HL-60 (cell line): ENCODE measurements around the gene BMP7.

ENCODE experiments used
- DNase-seq, 2 experiments: peaks; one replicate each; pipeline ENCODE4 v3.0.0-alpha.2; 2010 to 2020; ENCODE audit warnings: low read depth in 1 of 2, low spot score in 1 of 2
- H3K27ac ChIP-seq: fragments of 250-450 bp; sonication (Bioruptor Pico); replicated peaks from 2 replicates; pipeline ENCODE4 v1.5.1; 2020; ENCODE audit warnings: mild to moderate bottlenecking, moderate library complexity
- H3K27me3 ChIP-seq: fragments of 250-450 bp; sonication (Bioruptor Pico); 2 replicates; pipeline ENCODE4 v1.5.1; 2021; ENCODE audit warnings: mild to moderate bottlenecking, moderate library complexity; ENCODE audit not compliant: insufficient read depth, poor library complexity, severe bottlenecking
- H3K4me3 ChIP-seq: replicated peaks from 2 replicates; pipeline ENCODE4 v1.5.1; 2011; ENCODE audit warnings: mild to moderate bottlenecking, control low read depth, low read length; ENCODE audit not compliant: insufficient read depth
- GABPA ChIP-seq: IDR thresholded peaks from 2 replicates; pipeline ENCODE4 v1.6.1; 2012; ENCODE audit warnings: low read depth
- POLR2AphosphoS5 ChIP-seq: IDR thresholded peaks from 2 replicates; pipeline ENCODE4 v1.6.1; 2012; ENCODE audit warnings: low read depth
- SPI1 ChIP-seq: IDR thresholded peaks from 2 replicates; pipeline ENCODE4 v1.6.1; 2012; ENCODE audit warnings: low read depth, mild to moderate bottlenecking, borderline replicate concordance
- TF ChIP-seq, protein P1 (sequence below): IDR thresholded peaks from 2 replicates; pipeline ENCODE4 v1.6.1; 2012; ENCODE audit warnings: low read depth; ENCODE audit not compliant: insufficient replicate concordance
- TF ChIP-seq, protein P2 (sequence below): IDR thresholded peaks from one replicate; pipeline ENCODE4 v1.5.1; 2011; ENCODE audit warnings: low read length, control low read depth, inconsistent platforms; ENCODE audit not compliant: insufficient read depth

BMP7 gene

GRCh38 chr20:57207251-57207650 is 59.2 kb downstream of the BMP7 start:
- DNase-seq: no peak
- Histone ChIP-seq H3K4me3 (no peak overlapping the region), H3K27ac (no peak overlapping the region), H3K27me3 (peaks cover 2% of the 10 kb centered on the region)
- TF ChIP-seq, protein P1, sequence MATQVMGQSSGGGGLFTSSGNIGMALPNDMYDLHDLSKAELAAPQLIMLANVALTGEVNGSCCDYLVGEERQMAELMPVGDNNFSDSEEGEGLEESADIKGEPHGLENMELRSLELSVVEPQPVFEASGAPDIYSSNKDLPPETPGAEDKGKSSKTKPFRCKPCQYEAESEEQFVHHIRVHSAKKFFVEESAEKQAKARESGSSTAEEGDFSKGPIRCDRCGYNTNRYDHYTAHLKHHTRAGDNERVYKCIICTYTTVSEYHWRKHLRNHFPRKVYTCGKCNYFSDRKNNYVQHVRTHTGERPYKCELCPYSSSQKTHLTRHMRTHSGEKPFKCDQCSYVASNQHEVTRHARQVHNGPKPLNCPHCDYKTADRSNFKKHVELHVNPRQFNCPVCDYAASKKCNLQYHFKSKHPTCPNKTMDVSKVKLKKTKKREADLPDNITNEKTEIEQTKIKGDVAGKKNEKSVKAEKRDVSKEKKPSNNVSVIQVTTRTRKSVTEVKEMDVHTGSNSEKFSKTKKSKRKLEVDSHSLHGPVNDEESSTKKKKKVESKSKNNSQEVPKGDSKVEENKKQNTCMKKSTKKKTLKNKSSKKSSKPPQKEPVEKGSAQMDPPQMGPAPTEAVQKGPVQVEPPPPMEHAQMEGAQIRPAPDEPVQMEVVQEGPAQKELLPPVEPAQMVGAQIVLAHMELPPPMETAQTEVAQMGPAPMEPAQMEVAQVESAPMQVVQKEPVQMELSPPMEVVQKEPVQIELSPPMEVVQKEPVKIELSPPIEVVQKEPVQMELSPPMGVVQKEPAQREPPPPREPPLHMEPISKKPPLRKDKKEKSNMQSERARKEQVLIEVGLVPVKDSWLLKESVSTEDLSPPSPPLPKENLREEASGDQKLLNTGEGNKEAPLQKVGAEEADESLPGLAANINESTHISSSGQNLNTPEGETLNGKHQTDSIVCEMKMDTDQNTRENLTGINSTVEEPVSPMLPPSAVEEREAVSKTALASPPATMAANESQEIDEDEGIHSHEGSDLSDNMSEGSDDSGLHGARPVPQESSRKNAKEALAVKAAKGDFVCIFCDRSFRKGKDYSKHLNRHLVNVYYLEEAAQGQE: no peak
- TF ChIP-seq SPI1: no peak
- TF ChIP-seq POLR2AphosphoS5: no peak
- no peak for TF ChIP-seq GABPA
- TF ChIP-seq, protein P2, sequence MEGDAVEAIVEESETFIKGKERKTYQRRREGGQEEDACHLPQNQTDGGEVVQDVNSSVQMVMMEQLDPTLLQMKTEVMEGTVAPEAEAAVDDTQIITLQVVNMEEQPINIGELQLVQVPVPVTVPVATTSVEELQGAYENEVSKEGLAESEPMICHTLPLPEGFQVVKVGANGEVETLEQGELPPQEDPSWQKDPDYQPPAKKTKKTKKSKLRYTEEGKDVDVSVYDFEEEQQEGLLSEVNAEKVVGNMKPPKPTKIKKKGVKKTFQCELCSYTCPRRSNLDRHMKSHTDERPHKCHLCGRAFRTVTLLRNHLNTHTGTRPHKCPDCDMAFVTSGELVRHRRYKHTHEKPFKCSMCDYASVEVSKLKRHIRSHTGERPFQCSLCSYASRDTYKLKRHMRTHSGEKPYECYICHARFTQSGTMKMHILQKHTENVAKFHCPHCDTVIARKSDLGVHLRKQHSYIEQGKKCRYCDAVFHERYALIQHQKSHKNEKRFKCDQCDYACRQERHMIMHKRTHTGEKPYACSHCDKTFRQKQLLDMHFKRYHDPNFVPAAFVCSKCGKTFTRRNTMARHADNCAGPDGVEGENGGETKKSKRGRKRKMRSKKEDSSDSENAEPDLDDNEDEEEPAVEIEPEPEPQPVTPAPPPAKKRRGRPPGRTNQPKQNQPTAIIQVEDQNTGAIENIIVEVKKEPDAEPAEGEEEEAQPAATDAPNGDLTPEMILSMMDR: no peak

- no peak overlapping the region for H3K27ac ChIP-seq
- H3K4me3 ChIP-seq: no peak overlapping the region
- no peaks in the 10 kb centered on the region for H3K27me3 ChIP-seq
- TF ChIP-seq SPI1: no peak
- TF ChIP-seq, protein P1: no peak
- no peak for TF ChIP-seq GABPA
- TF ChIP-seq, protein P2: no peak
- TF ChIP-seq POLR2AphosphoS5: no peak
- no peak for DNase-seq
These were observed 60.7 kb downstream of the BMP7 start for GRCh38 chr20:57205606-57206219.

DNA sequence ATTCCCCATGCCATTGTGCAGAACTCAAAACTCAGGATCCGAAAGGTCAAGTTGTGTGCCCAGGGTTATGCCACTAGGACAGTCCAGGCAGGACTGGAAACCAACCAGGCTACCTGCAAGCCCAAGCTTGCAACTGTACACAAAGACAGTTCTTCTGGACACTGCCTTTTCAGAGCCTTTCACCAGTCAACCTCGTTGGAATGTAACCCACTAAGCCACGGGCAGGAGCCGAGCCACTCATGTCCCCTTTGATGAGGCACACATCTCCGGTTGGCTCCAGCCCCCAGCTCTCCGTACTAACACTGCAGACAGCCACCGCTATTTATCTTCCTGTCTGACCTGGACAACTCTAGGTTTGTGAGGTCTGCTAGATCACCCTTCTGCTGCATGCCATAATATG is 62.5 kb downstream of the BMP7 start:
- TF ChIP-seq, protein P1: no peak
- TF ChIP-seq POLR2AphosphoS5 (no peak), GABPA (no peak), SPI1 (no peak)
- TF ChIP-seq, protein P2: no peak
- no peaks in the 10 kb centered on the region for H3K27me3 ChIP-seq
- DNase-seq: no peak

More for the DNA sequence above, 62.5 kb downstream of the BMP7 start:
- H3K27ac ChIP-seq: no peak overlapping the region
- H3K4me3 ChIP-seq: no peak overlapping the region
